Keratinocyte (primary cell): ENCODE measurements around the gene HDAC8.

Experiments
- EZH2 ChIP-seq: IDR thresholded peaks from one replicate; pipeline ENCODE4 v1.6.1; 2012; ENCODE audit warnings: inconsistent platforms, mild to moderate bottlenecking, low read length, moderate library complexity
- TF ChIP-seq, protein P1 (sequence below), 3 experiments: IDR thresholded peaks in 1 of 3; conservative IDR thresholded peaks in 1 of 3; optimal IDR thresholded peaks in 1 of 3; 2 replicates in 2 of 3; 3 replicates in 1 of 3; pipeline versions ENCODE3 to v1.5.1; 2011; ENCODE audit warnings: low read length in 3 of 3, mild to moderate bottlenecking in 3 of 3, moderate library complexity in 2 of 3, control low read depth in 1 of 3, inconsistent platforms in 1 of 3; ENCODE audit not compliant: insufficient read depth in 2 of 3; ENCODE audit errors: extremely low read depth in 1 of 3

DNA sequence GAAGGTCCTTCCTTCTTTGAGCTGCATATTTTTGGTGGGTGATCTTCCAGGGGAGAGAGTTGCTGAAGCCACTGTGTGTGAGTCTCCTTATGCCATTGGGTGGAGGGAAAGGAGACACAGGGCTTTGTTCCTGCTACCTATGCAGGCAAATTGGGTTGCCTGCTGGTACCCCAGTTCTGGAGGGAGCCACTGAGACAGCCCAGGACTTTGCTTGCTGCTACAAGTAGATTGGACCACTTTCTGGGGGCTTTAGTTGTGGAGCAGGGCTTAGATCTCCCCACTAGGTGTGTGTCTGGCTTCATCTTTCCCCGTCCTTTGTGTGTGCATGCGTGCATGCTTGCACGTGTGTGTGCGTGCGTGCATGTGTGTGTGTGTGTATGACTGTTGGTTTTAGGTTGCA, 276.9 kb downstream of the HDAC8 start:
- TF ChIP-seq, protein P1, sequence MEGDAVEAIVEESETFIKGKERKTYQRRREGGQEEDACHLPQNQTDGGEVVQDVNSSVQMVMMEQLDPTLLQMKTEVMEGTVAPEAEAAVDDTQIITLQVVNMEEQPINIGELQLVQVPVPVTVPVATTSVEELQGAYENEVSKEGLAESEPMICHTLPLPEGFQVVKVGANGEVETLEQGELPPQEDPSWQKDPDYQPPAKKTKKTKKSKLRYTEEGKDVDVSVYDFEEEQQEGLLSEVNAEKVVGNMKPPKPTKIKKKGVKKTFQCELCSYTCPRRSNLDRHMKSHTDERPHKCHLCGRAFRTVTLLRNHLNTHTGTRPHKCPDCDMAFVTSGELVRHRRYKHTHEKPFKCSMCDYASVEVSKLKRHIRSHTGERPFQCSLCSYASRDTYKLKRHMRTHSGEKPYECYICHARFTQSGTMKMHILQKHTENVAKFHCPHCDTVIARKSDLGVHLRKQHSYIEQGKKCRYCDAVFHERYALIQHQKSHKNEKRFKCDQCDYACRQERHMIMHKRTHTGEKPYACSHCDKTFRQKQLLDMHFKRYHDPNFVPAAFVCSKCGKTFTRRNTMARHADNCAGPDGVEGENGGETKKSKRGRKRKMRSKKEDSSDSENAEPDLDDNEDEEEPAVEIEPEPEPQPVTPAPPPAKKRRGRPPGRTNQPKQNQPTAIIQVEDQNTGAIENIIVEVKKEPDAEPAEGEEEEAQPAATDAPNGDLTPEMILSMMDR (optimal IDR thresholded peaks at IDR 0.05 in 1 of 3, IDR thresholded peaks at IDR 0.05 in 1 of 3, conservative IDR thresholded peaks at IDR 0.05 in 1 of 3; ENCODE audit: extremely low read depth in 1 of 3, insufficient read depth in 2 of 3, low read length in 3 of 3): no peak
- no peak for TF ChIP-seq EZH2
